ENCODE data around the gene SDC4. TPM values are rescaled to one million over a fixed set of nuclear protein-coding genes. Genes with fewer than 3 reads are reported as not detected.

Gene SDC4
- total and polyA plus RNA-seq, 9 of the 15 experiments (the other 6 are each of a cell fraction or from before 2014, with no cell fraction given), result 2.1 to 10.7 (median 6.3) TPM

DNA sequence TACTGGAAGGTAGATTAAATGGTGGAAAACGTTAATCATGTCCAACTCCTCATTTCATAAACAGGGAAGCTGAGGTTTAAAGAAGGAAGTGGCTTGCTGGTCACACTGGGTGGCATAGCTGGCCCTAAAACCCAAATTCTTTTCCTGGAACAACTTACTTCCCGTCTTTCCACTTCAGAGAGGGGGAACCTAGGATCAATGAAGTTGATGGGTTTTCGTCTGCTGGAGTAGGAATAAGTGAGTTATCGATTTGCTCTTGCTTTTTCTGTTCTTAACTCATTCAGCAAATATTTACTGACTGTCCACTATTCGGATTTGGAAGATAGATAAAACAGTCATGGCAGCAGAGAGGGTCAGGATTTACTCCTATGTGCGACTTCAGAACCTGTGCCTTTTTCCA, 13.6 kb upstream of the SDC4 start:
- H3K79me2 ChIP-seq (ENCODE audit: control insufficient read depth, insufficient read depth, low read length), result peaks cover 20% of the 10 kb centered on the region
- intact Hi-C loops (cut with micrococcal nuclease), result loop anchor here (2.0 to 10.0 kb wide), 3 partner anchors 39 to 613 kb away; partner anchors contain the start of gene ZNF335
- no peak overlapping the region for H3K4me2 ChIP-seq (ENCODE audit: insufficient read depth, low read length)
- WGBS (ENCODE audit: insufficient coverage, low coverage, missing lambda C conversion rate), result 63% methylated on average over 6 of the region's 6 CpGs
- H3K36me3 ChIP-seq (ENCODE audit: control insufficient read depth, insufficient read depth, low read length), result peaks cover 20% of the 10 kb centered on the region
- BruUV-seq (replicated peaks), result no TSS peak
- in situ Hi-C loops (cut with MboI), result no loop called here
- FAIRE-seq, result peak; percentile 19
- no peak overlapping the region for H3K27ac ChIP-seq (ENCODE audit: extremely low read depth, low read depth, low read length)
- no peak overlapping the region for H3K4me3 ChIP-seq
- no peak overlapping the region for H2AFZ ChIP-seq (ENCODE audit: low read depth, low read length)
- no peaks in the 10 kb centered on the region for H3K9me3 ChIP-seq (replicated peaks; ENCODE audit: control insufficient read depth, insufficient read depth, low read depth, low read length)
- ATAC-seq, result no peak
- H3K9ac ChIP-seq (ENCODE audit: insufficient read depth in 1 of 2, low read depth in 2 of 2, low read length in 2 of 2), result no peak overlapping the region
- no peaks in the 10 kb centered on the region for H3K27me3 ChIP-seq (ENCODE audit: control insufficient read depth in 2 of 2, insufficient read depth in 2 of 2, low read length in 2 of 2)
- ChIA-PET CTCF (ENCODE audit: low intra/inter-chr PET ratio) (interaction anchor here (2.3 kb wide), 1 partner anchor 75 kb away, joined by 12 read pairs; no protein-coding TSS in a partner anchor), POLR2A (interaction anchor here (1.3 to 2.5 kb wide), 4 partner anchors 10 to 75 kb away, joined by 5 to 16 read pairs (median 6); partner anchors contain the start of gene SDC4)
- TF ChIP-seq SRF (CRISPR knock-in tag; IDR thresholded peaks at IDR 0.05) (no peak), SPI1 (IDR thresholded peaks at IDR 0.05; ENCODE audit: borderline replicate concordance, low read depth, low read length) (peak; percentile 44; the same call in 1 of the 2 replicates), SLC30A9 (CRISPR knock-in tag; IDR thresholded peaks at IDR 0.05) (no peak)
- TF ChIP-seq, protein P1, sequence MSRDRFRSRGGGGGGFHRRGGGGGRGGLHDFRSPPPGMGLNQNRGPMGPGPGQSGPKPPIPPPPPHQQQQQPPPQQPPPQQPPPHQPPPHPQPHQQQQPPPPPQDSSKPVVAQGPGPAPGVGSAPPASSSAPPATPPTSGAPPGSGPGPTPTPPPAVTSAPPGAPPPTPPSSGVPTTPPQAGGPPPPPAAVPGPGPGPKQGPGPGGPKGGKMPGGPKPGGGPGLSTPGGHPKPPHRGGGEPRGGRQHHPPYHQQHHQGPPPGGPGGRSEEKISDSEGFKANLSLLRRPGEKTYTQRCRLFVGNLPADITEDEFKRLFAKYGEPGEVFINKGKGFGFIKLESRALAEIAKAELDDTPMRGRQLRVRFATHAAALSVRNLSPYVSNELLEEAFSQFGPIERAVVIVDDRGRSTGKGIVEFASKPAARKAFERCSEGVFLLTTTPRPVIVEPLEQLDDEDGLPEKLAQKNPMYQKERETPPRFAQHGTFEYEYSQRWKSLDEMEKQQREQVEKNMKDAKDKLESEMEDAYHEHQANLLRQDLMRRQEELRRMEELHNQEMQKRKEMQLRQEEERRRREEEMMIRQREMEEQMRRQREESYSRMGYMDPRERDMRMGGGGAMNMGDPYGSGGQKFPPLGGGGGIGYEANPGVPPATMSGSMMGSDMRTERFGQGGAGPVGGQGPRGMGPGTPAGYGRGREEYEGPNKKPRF (IDR thresholded peaks at IDR 0.05; ENCODE audit: low read depth, low read length), result no peak
- H3K9me1 ChIP-seq (ENCODE audit: control insufficient read depth, insufficient read depth, low read length), result no peaks in the 10 kb centered on the region
- H4K20me1 ChIP-seq (replicated peaks; ENCODE audit: control insufficient read depth, insufficient read depth, low read length), result no peaks in the 10 kb centered on the region
- H3K4me1 ChIP-seq (replicated peaks in 1 of 2; ENCODE audit: control insufficient read depth in 2 of 2, insufficient read depth in 2 of 2, low read length in 2 of 2), result peaks cover 11 to 27% of the 10 kb centered on the region in 2 experiments
- DNase-seq (ENCODE audit: extremely low read depth in 1 of 4, low spot score in 3 of 4), result no peak

All from K562 (cell line).